Common myeloid progenitor, CD34-positive (primary cell): ENCODE measurements around the gene VPS18.

ENCODE experiments used
- CTCF ChIA-PET: fragments of 350-600 bp; sonication (Branson Sonifier 250); formaldehyde crosslinking; loops from one replicate; lab custom pipeline; 2021; ENCODE audit warnings: antibody characterized with exemption; lab: Charles Lee
- POLR2A ChIA-PET: fragments of 350-600 bp; sonication (Branson Sonifier 250); formaldehyde crosslinking; loops from one replicate; lab custom pipeline; 2021; ENCODE audit warnings: antibody characterized with exemption; lab: Charles Lee
- DNase-seq, 3 donors: peaks; one replicate each; pipeline versions ENCODE4 v3.0.0 to v3.0.0-alpha.2; 2013
- H3K27ac ChIP-seq, 2 experiments: 1 replicate in 1 of 2; 2 replicates in 1 of 2; pipeline ENCODE4 v1.7.0; 2013; ENCODE audit warnings: inconsistent platforms in 2 of 2, low read length in 2 of 2, mild to moderate bottlenecking in 2 of 2, low read depth in 1 of 2, moderate library complexity in 1 of 2; ENCODE audit not compliant: severe bottlenecking in 2 of 2, insufficient read depth in 1 of 2, poor library complexity in 1 of 2
- H3K27me3 ChIP-seq, 5 experiments: replicated peaks in 2 of 5; 1 replicate in 3 of 5; 2 replicates in 2 of 5; pipeline versions ENCODE4 v1.6.1 to v1.7.0; 2013; ENCODE audit warnings: low read length in 4 of 5, mild to moderate bottlenecking in 2 of 5, moderate library complexity in 2 of 5, inconsistent platforms in 1 of 5; ENCODE audit not compliant: insufficient read depth in 5 of 5, control insufficient read depth in 4 of 5
- H3K36me3 ChIP-seq, 4 experiments: 1 replicate in 2 of 4; 2 replicates in 2 of 4; pipeline versions ENCODE4 v1.6.1 to v1.7.0; 2013; ENCODE audit warnings: low read length in 3 of 4, control low read depth in 1 of 4, mild to moderate bottlenecking in 1 of 4; ENCODE audit not compliant: control insufficient read depth in 4 of 4, insufficient read depth in 4 of 4
- H3K4me1 ChIP-seq, 4 experiments: 1 replicate in 3 of 4; 2 replicates in 1 of 4; pipeline versions ENCODE4 v1.6.1 to v1.7.1; 2013; ENCODE audit warnings: low read length in 3 of 4, mild to moderate bottlenecking in 3 of 4, control low read depth in 1 of 4, inconsistent platforms in 1 of 4, moderate library complexity in 1 of 4; ENCODE audit not compliant: control insufficient read depth in 4 of 4, insufficient read depth in 4 of 4; ENCODE audit errors: control extremely low read depth in 1 of 4
- H3K4me3 ChIP-seq, 7 experiments: 1 replicate in 4 of 7; 2 replicates in 3 of 7; pipeline versions ENCODE4 v1.5.1 to v1.7.0; 2013; ENCODE audit warnings: mild to moderate bottlenecking in 7 of 7, low read length in 6 of 7, moderate library complexity in 6 of 7, inconsistent platforms in 2 of 7, low read depth in 2 of 7, control low read depth in 1 of 7; ENCODE audit not compliant: insufficient read depth in 4 of 7, control insufficient read depth in 1 of 7; ENCODE audit errors: extremely low read depth in 1 of 7
- H3K9me3 ChIP-seq, 5 experiments: 1 replicate in 4 of 5; 2 replicates in 1 of 5; pipeline versions ENCODE4 v1.6.1 to v1.7.1; 2013; ENCODE audit warnings: low read length in 4 of 5, mild to moderate bottlenecking in 2 of 5, inconsistent platforms in 1 of 5, low read depth in 1 of 5, moderate library complexity in 1 of 5; ENCODE audit not compliant: control insufficient read depth in 4 of 5, insufficient read depth in 2 of 5; ENCODE audit errors: control extremely low read depth in 1 of 5
- WGBS: methylation state at CpG from one replicate; pipeline ENCODE4 v1.1.5; 2013; ENCODE audit not compliant: insufficient coverage; 5-methylcytosine and 5-hydroxymethylcytosine counted together

VPS18 gene

DNA sequence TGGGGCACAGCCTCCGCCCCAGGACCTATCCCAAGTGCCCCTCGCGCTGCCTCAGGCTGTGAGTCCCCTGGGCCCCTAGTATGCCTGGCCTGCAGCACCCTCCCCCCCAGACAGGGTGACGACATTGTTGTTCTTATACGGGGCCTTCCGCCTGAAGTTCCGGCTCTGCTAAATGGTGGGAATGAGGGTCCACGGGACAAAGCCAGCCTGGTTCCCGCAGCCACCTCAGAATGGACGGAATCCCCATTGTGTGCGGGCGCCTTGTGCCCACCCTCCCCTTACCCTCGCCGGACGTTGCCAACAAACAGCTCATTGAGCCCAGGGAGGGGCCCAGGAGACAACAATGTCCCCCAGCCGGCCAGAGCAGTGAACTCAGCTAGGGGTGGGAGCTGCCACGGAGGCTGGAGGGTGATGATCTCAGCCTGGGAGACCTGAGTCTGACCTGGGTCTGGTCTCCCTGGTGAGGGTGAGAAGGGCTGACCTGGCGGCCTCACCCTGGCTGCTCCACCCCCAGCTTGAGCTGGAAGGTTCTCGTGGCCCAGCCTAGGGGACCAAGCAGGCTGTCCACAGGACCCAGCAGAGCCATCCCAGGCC lies 24.6 kb downstream of the VPS18 start:
- POLR2A ChIA-PET, result interaction anchor here (1.4 kb wide), 1 partner anchor 11 kb away, joined by 4 read pairs; no protein-coding TSS in a partner anchor

GRCh38 chr15:40921949-40922607 lies 27.8 kb downstream of the VPS18 start:
- Histone ChIP-seq H3K36me3 (no peaks in the 10 kb centered on the region), H3K4me1 (peaks cover 4 to 20% (median 17%) of the 10 kb centered on the region in 4 experiments), H3K4me3 (no peak overlapping the region), H3K27ac (no peak overlapping the region), H3K9me3 (no peaks in the 10 kb centered on the region), H3K27me3 (peaks cover 2 to 37% (median 15%) of the 10 kb centered on the region in 5 experiments)
- CTCF ChIA-PET, result interaction anchor here (1.1 to 2.4 kb wide), 4 partner anchors 9 to 20 kb away, joined by 3 to 10 read pairs (median 8); no protein-coding TSS in a partner anchor
- POLR2A ChIA-PET, result interaction anchor here (0.7 kb wide), 1 partner anchor 357 kb away, joined by 3 read pairs; the partner anchor contains the start of gene CCDC32
- DNase-seq, result no peak
- 73% methylated on average over 4 of the region's 5 CpGs for WGBS

More for the DNA sequence above, 24.6 kb downstream of the VPS18 start:
- peaks cover 0 to 7% (median 2%) of the 10 kb centered on the region in 5 experiments for H3K27me3 ChIP-seq
- no peaks in the 10 kb centered on the region for H3K36me3 ChIP-seq
- DNase-seq, result no peak
- 95% methylated on average over 12 of the region's 19 CpGs for WGBS
- no peaks in the 10 kb centered on the region for H3K9me3 ChIP-seq
- no peak overlapping the region for H3K4me3 ChIP-seq
- no peaks in the 10 kb centered on the region for H3K4me1 ChIP-seq
- no peak overlapping the region for H3K27ac ChIP-seq
- CTCF ChIA-PET, result interaction anchor here (0.9 to 1.0 kb wide), 3 partner anchors 40 to 123 kb away, joined by 3 read pairs; no protein-coding TSS in a partner anchor

GRCh38 chr15:40922608-40923005 lies 28.4 kb downstream of the VPS18 start:
- Histone ChIP-seq H3K27ac (no peak overlapping the region), H3K27me3 (peaks cover 3 to 42% (median 19%) of the 10 kb centered on the region in 5 experiments), H3K4me3 (no peak overlapping the region), H3K9me3 (no peaks in the 10 kb centered on the region), H3K4me1 (peaks cover 4 to 26% (median 23%) of the 10 kb centered on the region in 4 experiments), H3K36me3 (no peaks in the 10 kb centered on the region)
- 84% methylated on average over 10 of the region's 10 CpGs for WGBS
- ChIA-PET POLR2A (no interaction called here), CTCF (interaction anchor here (1.6 to 2.2 kb wide), 2 partner anchors 8 to 19 kb away, joined by 8 read pairs; no protein-coding TSS in a partner anchor)
- no peak for DNase-seq

DNA sequence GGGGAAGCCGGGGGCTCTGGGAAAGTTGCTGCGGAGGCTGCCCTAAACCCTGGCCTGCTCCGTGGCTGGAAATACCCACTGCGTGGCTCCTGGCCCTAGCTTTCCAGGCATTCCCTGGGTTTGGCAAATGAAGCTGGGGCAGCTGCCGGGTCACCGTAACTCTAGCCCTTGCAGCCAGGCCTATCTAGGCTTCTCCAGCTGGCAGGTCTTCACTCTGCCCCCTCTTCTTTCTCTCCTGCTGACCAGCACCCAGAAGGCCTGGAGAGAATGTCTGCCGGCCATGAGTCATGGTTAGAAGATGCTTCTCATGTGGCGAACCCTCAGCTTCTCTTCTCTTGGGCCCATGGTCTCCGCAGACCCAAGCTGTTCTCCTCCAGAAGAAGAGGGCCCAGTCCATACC lies 29.3 kb downstream of the VPS18 start:
- no peak for DNase-seq
- Histone ChIP-seq H3K4me1 (peaks cover 4 to 34% (median 31%) of the 10 kb centered on the region in 4 experiments), H3K36me3 (no peaks in the 10 kb centered on the region), H3K27ac (no peak overlapping the region), H3K9me3 (no peaks in the 10 kb centered on the region), H3K27me3 (peaks cover 3 to 51% (median 23%) of the 10 kb centered on the region in 5 experiments), H3K4me3 (no peak overlapping the region)
- ChIA-PET POLR2A (no interaction called here), CTCF (interaction anchor here (1.3 to 2.2 kb wide), 6 partner anchors 8 to 19 kb away, joined by 3 to 10 read pairs (median 7); no protein-coding TSS in a partner anchor)
- WGBS, result 100% methylated on average over 6 of the region's 9 CpGs

- 14% methylated on average over 19 of the region's 30 CpGs for WGBS
- no peaks in the 10 kb centered on the region for H3K9me3 ChIP-seq
These were observed 31.2 kb downstream of the VPS18 start for GRCh38 chr15:40925495-40925862.

DNA sequence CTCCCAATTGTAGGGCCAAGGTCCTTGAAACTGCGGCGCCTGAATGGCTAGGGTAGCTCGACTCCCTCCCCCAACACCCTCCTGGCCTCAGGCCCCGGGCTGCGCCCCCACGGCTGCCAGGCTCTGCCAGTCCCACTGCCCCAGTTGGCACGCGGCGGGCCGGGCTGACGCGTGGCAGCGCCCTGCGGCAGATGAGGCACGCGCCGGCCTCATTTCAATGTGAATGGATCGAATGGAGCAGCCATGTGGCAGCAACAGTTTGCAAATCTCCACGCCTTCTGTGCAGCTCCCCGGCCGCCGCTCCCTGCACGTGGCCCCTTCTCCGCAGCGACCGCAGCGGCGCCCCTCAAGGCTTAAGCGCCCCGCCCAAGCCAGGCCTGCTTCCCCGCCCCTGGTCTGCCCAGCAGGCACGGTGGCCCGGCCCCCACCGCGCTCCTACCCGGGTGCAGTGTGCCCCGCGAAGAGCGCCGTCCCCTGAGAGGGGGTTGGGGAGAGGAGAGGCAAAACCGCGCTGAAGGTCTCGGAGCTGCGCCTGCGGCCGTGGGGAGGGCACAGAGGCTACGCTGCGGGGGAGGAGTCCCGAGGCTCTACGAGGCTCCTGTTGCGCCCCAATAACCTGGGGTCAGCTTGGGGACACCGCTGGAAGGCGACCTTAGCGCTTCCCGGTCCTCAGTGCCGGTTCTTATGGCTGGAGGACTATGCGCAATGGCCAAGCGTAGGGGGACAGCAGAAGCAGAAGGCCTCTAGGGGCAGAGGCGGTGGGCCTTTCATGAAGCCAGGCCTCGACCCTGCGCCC lies 31.8 kb downstream of the VPS18 start:
- Histone ChIP-seq H3K9me3 (no peaks in the 10 kb centered on the region), H3K27ac (no peak overlapping the region), H3K4me3 (peak overlapping the region in 5 of 7 experiments; percentile 15 to 59 (median 45)), H3K36me3 (no peaks in the 10 kb centered on the region), H3K4me1 (peaks cover 6 to 59% (median 57%) of the 10 kb centered on the region in 4 experiments), H3K27me3 (peaks cover 3 to 76% (median 35%) of the 10 kb centered on the region in 5 experiments)
- ChIA-PET CTCF (interaction anchor here (0.6 to 8.1 kb wide), 8 partner anchors 10 to 572 kb away, joined by 3 to 71 read pairs (median 4); no protein-coding TSS in a partner anchor), POLR2A (no interaction called here)
- under 1% methylated on average over 59 of the region's 61 CpGs for WGBS
- DNase-seq, result peak in 2 of 3 donors; percentile 70 to 82

More at GRCh38 chr15:40925495-40925862, 31.2 kb downstream of the VPS18 start:
- POLR2A ChIA-PET, result no interaction called here
- DNase-seq, result peak in 1 of 3 donors; percentile 24
- Histone ChIP-seq H3K27ac (no peak overlapping the region), H3K27me3 (peaks cover 3 to 71% (median 32%) of the 10 kb centered on the region in 5 experiments), H3K36me3 (no peaks in the 10 kb centered on the region), H3K4me3 (peak overlapping the region in 2 of 7 experiments; percentile 43 to 58), H3K4me1 (peaks cover 6 to 54% (median 51%) of the 10 kb centered on the region in 4 experiments)
- CTCF ChIA-PET, result interaction anchor here (0.6 to 8.1 kb wide), 5 partner anchors 10 to 50 kb away, joined by 3 to 71 read pairs (median 3); no protein-coding TSS in a partner anchor
